NCI-H2107 (cell line): ENCODE results near the gene P2RX3.

Experiments used
- DNase-seq: peaks from one replicate; lab custom pipeline; 2025; lab: John Stamatoyannopoulos, UW

The P2RX3 gene

GRCh38 chr11:57310091-57310490, 28.1 kb upstream of the P2RX3 start:
- DNase-seq, result no peak

DNA sequence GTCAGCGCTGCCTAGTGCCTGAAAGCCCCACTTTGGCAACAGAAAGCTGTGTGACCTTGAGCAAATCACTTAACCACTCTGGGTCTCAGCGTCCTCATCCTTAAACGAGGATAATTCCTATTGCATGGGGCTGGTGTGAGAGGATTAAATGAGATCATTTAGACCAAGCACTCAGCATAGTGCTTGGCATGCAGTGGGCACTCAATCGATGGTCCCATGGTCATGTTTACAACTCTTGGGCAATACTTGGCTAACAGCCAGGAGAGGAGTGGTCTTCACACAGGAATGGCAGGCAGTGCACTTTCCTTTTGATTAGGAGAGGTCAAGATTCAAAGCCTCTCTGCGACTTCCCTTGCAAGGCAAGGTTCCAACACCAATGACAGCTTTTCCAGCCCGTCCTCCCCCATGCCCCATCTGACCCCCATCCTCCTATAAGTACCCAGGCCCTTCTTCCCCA, 27.5 kb upstream of the P2RX3 start:
- DNase-seq, result no peak

DNA sequence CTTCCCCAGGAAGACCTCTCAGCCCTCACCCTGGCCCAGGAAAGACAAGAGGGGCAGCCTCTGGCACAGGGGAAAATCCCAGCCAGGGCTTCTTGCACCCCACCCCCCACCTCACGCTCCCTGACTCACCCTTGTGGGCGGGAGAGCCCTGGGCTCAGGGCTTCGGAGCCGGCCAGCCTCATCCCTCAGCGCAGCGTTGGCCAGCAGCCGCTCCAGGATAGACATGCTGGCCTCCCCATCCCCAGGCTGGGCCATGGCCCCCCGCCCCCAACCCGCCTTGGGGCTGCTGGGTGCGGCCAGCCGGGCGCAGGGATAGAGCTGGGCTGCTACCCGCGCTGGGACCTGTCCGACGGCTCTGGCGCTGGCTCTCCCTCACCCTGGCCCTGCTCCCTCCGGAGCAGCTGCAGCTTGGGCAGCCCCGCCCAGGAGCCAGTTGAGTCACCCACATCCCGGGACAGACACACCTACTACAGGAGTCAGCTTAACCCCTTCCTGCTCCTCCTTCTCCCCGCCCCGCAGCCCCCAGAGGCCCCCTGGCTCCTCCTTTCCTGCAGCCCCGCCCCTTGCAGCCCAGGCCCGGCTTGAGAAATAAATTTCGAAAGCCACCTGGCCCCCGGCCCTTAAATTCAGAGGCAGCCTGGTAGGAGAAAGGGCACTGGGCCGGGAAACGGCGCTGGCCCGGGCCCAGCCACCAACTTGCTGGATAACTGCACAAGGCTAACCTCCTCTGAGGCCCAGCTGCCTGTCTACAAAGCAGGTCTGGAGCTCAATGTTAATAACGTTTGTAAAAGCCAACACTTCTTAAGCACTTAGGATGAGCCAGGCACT, 26.8 kb upstream of the P2RX3 start:
- no peak for DNase-seq

DNA sequence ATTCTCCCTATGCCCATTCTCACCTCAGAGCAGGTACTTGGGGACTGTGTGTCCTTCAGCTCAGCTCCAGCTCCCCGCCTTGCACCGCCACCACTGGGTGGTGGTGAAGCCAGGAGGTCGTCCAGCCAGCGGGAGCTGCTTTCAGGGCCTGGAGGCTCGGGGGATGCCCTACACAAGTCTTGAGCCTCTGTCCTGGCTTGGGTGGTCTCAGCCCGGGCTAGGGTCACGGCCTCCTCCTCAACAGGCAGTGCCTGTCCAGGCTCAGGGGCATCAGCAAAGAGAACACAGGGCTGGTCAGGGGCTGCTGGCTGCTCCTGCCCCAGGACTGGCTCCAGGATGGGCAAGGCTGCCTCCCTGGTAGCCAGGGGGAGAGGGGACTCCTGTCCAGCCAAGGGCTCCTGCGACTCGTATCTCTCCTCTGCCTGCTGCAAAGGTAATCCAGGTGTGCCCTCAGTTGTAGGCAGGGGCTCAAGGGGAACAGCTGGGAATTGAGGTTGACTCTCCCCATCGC, 25.6 kb upstream of the P2RX3 start:
- DNase-seq, result no peak

DNA sequence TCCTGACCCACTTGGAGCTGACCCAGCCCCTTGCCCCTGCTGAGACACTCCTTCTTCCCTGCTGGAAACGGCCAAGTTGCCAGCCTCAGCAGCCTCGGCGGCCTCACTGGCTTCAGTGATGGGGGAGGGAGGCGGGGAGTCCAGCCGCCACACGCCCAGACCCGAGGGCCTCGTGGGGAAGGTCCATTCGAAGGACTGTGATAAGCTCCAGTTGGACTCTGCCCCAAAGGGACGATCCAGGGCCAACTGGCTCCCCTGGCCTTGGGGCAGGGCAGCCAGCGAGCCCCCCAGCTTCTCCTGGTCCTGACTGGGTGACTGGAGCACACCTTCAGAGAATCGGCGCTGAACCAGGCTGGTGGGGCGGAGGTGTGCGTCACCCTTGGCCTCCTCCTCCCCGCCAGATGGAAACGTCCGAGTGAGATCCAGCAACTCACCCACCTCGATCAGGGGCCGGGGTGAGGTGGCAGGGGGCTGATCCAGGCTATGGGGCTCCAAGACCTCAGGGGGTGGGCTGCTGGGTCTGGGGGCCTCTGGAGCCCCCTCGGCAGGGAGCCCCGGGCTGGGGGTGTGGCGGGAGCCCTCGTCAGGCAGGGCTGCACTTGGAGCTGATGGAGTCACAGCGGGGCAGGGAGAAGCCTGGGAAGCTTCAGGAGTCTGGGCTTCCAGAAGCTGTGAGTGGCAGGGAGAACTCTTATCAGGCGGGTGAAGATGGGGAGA, 24.9 kb upstream of the P2RX3 start:
- no peak for DNase-seq

DNA sequence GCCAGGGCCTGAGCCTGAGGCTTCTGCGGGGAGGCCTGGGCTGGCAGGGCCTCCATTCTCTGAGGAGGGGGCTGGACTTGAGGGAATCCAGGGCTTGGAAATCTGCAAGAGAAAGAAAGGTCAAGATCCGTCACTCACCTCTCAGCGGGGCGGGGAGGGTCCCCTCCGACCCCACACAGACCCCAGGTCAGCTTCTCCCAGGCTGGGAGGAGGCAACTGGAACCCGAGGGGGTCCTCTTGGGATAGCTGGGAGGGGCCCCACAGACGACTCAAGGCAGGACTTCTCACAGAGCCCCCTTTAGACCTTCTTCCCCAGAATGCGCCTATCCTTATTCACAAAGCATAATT, 24.4 kb upstream of the P2RX3 start:
- no peak for DNase-seq

DNA sequence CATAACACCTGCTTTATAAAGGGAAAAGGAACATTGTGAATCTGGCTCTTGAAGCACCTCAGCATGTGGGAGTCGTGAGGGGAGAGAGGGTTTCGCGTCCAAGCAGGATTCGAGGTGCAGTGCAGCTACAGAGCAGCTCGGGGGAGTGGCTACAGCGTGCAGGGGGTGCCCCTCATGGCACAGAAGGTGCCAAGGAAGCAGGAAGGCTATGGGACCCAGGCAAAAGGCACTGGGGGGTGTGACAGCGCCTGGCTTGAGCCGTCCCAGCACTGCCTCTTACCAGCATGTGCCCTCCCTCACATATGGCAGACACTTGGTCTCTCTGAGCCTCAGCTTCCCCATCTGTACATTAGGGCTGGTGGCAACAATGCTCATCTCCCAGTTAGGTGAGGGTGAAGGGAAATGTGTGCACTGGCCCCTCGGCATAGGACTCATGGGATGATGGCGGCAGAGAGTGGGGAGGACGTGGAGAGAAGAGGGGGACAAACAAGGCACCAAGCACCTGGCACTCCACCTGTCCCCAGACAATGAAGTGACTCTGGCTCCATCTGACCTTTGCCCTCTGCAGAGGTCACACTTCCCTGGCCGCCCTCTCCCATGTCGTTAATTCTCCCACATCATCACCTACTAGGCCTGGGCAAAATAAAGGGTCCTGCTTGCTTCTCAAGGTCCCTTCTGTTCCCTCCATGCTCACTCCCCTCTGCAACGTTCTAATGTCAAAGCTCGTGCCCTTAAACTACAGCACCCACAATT, 23.8 kb upstream of the P2RX3 start:
- no peak for DNase-seq

DNA sequence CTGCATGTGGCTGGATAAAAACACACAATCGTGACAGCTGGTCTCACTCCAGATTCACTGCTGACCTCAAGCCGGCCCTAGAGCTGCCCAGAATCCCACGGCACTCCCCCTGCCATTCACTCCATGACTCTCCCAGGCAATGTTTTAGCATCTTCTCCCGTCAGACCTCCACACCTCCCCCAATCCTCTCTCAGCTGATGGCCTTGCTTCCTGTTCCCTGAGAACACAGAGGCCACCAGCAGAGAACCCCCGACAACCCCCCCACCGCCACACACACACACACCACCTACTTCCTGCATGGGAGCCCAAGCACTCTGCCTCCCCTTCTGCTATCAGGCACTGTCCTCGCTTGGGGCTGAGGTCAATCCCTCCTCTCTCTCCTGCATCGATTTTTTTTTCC, 22.7 kb upstream of the P2RX3 start:
- no peak for DNase-seq

DNA sequence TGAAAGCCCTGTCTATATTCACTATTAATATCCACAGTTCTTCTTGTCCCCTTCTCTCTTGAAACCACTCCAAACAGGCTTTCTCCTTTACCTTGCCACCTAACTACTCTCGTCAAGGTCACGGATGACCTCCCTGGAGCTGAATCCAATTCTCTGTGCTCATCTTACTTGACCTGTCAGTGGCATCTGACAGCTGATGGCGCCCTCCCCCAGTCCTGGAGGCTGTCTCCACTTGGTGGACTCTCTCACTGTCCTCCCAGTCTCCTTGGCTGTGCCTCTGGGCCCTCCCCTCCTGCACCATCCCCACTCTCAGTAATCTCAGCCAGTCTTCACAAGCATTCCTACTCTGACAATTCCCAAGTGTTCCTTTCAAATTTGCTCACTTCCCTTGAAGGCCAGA, 22.1 kb upstream of the P2RX3 start:
- DNase-seq, result no peak

DNA sequence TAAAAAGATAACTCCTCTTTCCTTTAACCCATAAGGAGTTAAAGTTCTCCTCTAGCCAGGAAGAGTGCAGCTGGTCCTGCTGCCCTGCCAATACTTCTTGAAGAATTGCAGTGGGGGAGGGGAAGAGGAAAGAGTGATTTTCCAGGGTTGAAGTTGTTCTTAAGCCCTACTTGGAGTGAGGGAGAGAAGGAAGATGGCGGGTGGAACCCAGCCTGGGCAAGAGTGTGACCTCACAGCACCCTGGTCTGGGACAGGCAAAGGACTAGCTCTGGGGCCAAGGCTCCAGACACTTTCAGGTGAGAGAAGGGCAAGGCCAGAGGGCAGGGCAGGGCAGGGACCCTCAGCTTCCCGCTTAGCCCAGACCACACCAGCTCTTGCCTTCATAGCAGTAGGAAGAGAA, 20.0 kb upstream of the P2RX3 start:
- no peak for DNase-seq

DNA sequence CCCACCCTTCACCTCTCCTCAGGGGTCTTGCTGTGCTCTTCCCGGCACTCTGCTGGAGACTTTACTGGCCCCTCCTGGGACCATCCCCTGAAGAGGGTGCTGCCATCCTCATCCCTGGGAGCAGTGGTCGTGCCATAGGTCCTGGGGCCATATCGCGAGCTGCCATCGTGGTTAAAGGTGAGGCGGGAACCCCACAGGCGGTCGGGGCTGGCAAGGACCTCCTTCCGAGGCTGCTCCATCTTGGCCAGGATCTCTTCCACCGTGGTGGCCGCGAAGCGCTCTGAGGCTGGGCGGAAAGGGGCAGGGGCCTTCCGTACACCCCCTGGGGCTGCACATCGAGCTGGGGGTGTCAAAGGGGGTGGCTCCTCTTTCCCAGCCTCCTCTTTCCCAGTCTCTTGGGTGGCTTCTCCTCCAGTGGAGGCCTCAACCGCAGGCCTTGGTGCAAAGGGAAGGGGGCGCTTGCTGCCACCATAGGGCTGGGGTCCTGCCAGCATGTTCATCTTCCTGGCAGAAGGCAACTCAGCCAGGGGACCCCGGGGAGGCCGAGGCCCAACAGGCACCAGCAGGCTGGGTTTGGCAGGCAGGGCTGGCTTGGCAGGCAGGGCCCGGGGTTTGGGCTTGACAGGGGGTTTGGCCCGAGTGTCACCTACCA, 18.0 kb upstream of the P2RX3 start:
- no peak for DNase-seq

DNA sequence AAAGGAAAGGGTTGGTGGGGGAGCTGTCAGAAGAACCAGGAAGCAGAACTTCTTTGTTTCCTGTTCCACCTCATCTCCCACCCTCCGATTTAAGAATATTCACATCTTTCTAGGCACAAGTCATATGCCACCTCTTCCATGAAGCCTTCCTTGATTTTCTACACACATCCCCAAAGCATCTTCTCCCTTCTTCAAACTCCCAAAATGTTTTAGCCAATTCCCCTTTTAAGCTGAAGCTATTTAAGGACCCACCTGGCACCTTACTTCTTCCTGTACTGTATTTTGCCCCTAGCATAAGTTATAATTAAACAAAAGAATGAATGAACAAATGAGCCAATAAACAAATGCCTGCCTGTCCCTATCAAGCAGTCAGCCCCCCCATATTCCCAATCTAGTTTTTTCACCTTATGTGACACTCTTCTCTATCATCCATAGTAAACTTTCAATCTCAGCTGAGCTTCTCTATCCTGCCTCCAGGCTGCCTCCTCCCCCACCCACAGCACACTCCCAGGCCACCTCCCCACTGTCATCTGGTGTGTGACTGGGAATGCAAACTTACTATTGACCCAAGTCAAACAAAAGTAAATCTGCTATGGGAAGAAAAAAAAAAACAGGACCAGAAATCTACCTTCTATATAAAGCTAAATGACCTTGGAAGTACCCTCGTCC, 17.3 kb upstream of the P2RX3 start:
- DNase-seq, result no peak

DNA sequence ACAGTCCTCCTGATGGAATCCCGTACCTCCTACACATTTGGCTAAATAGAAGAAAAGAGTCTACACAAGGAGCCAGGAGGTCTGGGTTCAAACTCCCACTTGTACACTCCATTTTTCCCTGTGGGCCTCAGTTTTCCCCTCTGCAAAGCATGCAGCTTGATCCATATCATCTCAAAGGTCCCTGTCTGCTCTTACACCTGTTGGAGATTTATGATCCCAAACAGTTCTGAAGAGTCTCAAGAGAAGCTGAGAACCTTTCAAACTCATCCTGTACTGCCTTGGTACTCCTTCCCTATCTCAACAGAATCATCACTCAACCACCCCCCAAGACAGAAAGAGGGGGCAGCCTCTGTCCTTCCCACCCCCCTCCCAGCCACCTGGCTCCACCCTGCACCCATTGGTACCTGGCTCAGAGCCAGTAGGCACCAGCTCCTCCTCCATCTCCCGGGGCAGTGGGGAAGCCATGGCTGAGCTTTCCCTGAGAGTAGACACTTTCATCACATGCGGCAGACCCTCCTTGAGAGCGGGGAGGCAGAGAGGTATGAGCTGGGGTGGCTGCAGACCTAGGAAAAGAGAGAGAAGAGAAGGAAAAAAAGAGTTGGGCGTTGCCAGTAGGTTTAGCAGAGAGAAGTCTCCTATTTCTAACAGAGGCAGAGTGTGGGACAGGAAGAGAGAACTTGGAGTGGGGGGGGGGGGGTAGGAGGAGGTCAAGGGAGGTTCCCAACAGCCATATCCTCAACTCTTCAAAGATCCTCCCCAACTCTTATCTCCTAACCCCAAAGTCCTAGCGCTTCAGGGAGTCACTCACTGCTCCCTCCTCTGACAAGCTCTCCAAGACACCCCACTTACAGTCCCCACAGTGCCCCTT, 16.5 kb upstream of the P2RX3 start:
- DNase-seq, result no peak

GRCh38 chr11:57322256-57323166, 15.6 kb upstream of the P2RX3 start:
- no peak for DNase-seq

DNA sequence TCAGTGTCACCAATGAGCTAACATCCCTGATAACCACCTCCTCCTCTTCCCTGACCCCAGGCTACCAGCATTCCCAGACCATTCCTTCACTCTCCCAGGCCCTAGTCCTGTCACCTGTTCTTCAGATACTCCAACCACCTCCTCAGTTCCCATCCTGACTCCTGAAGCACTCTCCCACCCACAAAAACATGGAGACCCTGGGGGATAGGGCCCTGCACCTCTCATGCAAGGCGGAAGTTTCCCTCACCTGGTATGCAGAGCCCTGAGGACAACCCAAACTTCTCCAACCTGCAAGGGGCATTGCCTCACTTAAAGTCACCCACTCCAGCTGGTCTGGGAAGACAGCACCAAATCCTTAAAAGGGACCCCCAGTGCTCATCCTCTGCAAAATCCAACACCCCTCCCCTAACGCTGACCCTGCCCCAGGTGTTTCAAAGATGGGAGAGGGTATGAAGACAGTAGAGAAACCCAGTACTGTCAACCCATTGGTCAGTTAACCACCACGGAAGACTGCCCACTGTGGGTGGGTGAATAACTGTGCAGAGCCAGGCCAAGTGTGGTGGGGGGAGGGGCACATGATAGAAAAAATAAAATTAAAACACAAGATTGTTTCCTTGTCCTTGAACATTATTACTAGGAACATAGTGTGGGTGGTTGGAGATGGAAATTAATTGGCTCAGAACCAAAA, 14.8 kb upstream of the P2RX3 start:
- no peak for DNase-seq

DNA sequence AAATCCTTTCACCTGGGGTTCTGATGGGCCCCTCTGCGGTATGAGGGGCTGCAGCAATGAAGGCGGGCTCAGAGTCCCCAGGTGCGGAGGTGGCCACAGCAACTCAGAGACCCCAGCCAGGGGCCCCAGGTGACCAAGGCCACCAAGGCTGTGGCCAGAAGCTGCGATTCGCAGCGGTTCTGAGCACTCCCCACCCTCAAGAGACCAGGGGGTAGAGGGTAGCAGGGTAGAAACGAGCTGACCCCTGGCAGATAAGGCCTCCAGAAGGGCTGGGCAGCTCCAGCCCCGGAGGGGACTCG, 14.3 kb upstream of the P2RX3 start:
- no peak for DNase-seq

GRCh38 chr11:57324154-57324885, 13.8 kb upstream of the P2RX3 start:
- no peak for DNase-seq
